ENCODE results near the gene GBA2. TPM values are rescaled to one million over a fixed set of nuclear protein-coding genes. Genes with fewer than 3 reads are reported as not detected.

GBA2 gene
- total RNA-seq, 4 donors from 2014 or later, result 33.7 to 94.7 (median 57.9) TPM

- TF ChIP-seq CTCF (IDR thresholded peaks at IDR 0.05), result no peak
- DNase-seq (ENCODE audit: low spot score) (no peak), ATAC-seq (ENCODE audit: low FRiP score) (no peak)
These were observed 30.1 kb downstream of the GBA2 start for GRCh38 chr9:35718721-35719511.

GRCh38 chr9:35717132-35717870, 31.7 kb downstream of the GBA2 start:
- DNase-seq (ENCODE audit: low spot score), result no peak
- no peak for ATAC-seq (ENCODE audit: low FRiP score)
- TF ChIP-seq CTCF (IDR thresholded peaks at IDR 0.05), result no peak

- no peak for DNase-seq (ENCODE audit: low spot score)
- no peak for ATAC-seq (ENCODE audit: low FRiP score)
- TF ChIP-seq CTCF (IDR thresholded peaks at IDR 0.05), result no peak
These were observed 32.8 kb downstream of the GBA2 start for GRCh38 chr9:35716230-35716629.

GRCh38 chr9:35714579-35715252, 34.3 kb downstream of the GBA2 start:
- ATAC-seq (ENCODE audit: low FRiP score), result no peak
- DNase-seq (ENCODE audit: low spot score), result no peak
- TF ChIP-seq CTCF (IDR thresholded peaks at IDR 0.05), result no peak

- TF ChIP-seq CTCF (IDR thresholded peaks at IDR 0.05), result no peak
- DNase-seq (ENCODE audit: low spot score) (no peak), ATAC-seq (ENCODE audit: low FRiP score) (no peak)
These were observed 34.9 kb downstream of the GBA2 start for GRCh38 chr9:35714123-35714522.

- ATAC-seq (ENCODE audit: low FRiP score), result no peak
These were observed 35.5 kb downstream of the GBA2 start for GRCh38 chr9:35713578-35713977.

More at GRCh38 chr9:35713578-35713977, 35.5 kb downstream of the GBA2 start:
- no peak for DNase-seq (ENCODE audit: low spot score)
- TF ChIP-seq CTCF (IDR thresholded peaks at IDR 0.05), result no peak
